Activated CD8-positive, alpha-beta memory T cell treated with anti-CD3 and anti-CD28 coated beads for 1 hour (primary cell): ENCODE results near the gene NEURL3.

Experiments
- DNase-seq, 2 donors: peaks; one replicate each; pipeline ENCODE4 v3.0.0-alpha.2; 2020; ENCODE audit warnings: low read depth in 1 of 2; ENCODE audit errors: extremely low read depth in 1 of 2

The NEURL3 gene

DNA sequence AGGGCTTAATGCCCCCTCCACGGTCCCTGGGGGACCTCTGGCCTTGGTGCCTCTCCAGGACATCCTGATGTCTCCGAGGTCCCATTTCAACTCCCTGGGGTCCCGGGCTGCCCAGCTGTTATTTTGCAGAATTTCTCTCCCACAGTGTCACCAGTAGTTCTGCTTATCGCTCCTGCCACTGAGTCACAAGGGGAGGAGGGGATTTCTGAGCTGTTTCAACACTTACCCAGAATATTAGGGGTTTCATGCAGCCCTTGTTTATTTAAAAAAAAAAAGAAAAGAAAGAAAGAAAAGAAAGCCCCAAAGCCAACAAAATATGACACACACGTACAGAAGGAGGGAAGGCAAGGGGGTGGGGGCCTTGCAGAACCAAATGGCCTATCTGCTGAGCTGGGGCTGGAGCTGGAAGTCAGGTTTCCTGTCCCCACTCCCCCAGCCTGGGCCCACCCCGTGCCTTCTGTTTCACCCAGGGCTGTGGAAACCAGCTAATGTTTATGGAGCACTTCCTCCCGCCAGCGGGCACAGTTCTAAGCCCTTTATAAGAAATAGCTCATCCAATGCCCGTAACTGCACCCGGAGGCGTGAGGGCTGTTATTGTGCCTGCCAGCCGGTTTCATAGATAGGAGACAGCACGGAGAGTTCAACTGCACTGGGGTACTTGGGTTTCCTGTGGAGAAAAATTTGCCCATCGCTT, 23.0 kb upstream of the NEURL3 start:
- DNase-seq = no peak

DNA sequence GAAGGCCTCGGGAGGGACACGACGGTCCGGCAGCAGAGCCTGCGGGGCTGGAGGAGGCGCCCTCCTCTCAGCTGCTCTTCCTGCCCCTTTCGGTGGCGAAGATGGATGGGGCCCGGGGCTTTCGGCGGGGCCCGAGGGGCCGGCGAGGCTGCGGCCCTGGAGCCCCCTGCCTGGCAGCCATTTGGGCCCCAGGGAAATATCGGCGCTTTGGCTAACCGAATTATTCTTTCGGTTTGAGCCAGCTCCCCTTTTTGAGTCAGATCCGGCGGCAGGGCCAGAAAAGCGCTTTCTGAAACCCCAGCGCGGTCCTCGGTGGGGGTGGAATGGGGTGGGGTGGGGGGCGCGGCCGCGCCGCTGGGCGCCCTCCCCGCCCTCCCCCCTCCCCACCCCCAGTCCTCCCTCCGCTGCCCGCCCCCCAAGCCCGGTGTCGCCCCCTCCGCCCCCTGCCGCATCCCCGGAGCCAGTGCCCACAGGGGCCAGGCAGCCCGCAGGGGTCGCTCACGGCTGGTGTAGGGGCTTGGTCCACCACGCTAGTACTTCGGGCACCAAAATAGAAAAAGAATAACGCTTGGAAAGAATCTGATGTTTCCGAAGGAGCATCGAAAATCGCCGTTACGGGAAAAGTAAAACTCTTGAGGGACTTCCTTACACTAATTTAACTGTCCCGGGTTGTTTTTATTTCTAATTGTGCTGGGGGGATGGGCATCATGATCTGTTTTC, 22.3 kb upstream of the NEURL3 start:
- peak in 1 of 2 donors; percentile 40 for DNase-seq

DNA sequence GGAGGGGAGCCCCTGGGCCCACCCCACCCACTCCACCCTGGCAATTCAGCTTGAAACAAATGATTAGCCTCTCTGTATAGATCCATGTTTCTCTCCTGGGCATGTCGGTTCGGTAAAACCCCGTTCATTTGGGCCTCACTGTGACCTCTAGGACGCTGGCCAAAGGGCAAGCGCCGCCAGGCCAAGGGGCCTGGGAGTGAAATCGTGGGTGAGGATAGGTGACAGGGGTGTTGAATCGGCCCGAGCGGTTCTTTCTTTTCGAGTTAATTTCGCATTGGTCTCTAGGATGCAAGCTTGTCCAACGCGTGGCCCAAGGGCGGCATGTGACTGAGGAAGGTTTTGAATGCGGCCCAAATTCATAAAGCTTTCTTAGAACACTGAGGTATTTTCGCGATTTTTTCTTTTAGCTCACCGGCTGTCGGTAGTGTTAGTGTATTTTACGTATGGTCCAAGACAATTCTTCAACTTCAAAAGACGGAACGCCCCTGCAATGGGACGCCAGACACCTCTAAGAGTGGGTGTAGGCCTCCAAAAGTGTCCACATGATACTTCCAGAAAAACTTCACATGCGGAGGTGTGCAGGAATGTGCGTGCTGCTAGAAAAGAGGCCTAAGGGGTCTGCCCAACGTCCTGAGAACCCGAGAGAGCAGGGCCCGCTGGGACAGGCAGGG, 21.6 kb upstream of the NEURL3 start:
- DNase-seq = no peak

DNA sequence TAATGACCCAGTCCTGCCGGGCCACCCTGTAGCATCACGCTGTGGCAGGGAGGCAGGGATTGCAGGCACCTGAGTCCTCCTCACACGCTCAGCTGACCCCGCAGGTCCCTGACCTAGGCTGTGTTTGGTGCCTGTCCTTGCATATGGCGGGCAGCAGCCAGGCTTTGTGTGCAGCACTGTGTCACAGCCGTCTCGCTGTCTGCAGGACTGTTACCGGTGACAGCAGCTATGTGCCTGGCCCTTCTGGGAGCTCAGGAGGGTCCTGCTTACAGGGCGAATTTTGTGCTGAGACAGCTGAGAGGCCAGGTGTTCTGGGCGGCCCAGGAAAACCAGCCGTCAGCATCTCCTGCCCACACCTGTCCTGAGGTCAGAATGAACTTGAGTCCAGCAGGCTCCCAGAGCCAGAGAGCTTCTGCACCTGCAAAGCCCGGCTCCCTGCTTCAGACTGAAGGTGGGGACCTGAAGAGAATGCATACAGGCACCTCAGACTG, 21.0 kb upstream of the NEURL3 start:
- no peak for DNase-seq

DNA sequence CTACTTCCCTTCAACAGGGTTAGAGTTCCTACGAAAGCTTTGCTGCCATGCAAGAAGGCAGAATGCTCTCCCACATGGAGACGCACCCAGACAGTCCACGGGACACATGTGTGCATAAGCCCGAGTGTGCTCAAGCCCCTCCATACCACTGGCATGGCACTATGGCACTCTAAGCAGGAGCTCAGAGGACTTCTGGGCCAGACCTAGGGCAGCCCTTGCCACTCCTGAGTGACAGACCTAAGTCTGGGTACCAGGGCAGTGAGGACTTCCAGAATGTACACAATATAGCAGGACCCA, 20.0 kb upstream of the NEURL3 start:
- DNase-seq = no peak

DNA sequence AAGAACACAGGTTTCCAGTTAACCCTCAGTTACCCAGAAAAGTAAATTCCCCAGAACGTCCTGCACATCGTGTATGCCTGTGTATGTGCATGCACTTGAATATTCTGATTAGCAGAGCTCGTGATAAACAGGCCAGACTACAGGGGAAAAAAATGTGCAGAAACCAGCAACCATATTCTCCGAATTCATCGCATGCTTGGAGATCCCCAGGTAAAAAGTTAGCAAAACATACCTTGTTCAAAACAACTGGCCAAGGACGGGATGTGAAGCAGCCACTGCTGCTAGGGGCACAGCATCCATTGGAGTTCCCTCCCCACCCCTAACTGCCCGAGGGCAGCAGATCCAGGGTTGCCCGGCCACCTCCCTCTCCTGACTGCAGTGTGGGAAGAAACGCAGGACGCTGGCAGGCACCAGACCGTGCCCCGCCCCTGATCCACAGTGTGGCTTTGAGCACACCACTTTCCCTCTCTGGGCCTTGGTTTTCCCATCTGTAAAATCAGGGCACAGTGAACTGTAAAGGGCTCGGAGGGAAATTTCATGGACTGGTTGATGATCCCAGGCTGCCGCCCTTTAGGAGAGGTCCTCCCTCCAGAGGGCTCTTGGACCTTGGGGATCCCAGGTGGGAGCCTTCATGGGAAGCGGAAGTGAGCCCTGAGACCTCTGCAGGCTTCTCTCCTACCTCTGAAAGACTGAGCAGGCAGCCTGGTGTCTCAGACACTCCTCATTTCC, 19.5 kb upstream of the NEURL3 start:
- no peak for DNase-seq

DNA sequence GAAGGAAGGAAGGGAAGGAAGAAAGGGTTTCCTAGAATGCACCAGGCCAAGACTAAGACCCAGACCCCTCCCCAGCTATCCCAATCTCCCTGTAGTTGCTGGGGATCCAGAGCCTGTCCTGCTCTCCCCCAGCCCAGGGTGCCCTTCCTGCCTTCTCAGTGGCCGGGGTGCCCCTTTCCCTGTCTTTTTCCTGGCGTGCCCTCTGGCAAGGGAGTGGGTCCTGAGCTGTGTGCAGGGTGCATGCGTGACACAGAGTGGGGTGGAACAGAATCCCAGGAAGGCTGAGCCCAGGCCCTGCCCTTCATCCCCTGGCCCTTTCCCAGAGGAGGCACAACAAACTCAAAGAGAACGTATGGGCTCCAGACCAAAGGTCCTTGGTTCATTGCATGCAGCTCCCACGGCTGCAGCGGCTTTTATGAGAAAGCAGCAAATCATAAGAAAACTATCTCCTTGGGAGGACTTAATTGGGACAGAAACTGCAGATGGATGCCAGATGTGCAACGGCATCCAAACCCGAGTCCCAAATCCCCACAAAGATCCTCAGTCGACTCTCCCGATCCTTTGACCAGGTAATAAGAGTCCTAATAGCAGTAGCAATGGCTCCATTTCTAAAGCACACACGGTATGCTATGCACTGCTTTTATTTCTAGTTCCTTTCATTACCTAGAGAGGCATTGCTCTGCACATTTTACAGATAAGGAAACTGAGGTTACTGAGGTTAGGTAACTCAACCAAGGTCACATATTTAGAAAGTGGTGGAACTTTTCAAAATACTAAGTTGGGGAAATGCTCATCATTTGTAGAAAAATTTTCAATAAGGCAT, 18.7 kb upstream of the NEURL3 start:
- no peak for DNase-seq

DNA sequence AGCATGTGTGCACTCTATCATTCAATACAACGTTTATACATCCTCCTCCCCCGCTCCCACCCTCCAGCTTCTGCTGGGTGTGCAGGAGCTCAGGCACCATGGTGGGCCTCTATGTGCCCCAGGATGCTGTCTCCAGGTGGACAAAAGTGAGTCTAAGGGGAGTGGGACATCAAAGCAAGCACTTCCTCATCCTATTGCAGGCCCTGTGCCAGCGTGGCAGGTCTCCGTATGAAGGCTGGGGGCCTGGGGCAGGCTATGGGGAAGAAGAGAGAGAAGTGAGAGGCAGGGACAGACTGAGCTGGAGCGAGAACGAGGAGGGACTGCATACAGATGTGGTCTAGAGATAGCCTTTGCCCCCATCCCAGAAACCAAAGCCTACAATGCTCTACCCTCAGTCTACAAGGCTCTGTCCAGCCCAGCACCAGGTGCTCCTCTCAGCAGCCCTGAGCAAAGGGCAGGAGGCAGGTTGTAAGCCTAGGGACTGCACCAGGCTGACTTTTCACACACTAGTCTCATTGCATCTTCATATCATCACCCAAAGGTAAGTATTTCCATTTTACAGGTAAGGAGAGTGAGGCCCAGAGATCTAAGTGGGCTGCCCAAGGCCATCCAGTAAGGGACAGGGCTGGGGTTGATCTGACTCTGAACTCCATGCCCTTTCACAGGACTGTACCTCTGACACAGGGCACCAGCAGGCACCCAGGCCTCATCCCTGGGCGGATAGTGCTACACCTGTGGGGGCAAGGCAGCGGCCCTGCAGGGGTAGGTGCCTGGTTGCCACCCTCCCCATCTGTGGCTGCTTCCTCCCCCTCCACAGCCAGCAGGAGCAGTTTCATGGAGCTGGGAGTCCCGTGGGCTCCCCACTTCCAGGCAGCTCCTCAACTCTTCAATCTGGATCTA, 17.4 kb upstream of the NEURL3 start:
- no peak for DNase-seq

DNA sequence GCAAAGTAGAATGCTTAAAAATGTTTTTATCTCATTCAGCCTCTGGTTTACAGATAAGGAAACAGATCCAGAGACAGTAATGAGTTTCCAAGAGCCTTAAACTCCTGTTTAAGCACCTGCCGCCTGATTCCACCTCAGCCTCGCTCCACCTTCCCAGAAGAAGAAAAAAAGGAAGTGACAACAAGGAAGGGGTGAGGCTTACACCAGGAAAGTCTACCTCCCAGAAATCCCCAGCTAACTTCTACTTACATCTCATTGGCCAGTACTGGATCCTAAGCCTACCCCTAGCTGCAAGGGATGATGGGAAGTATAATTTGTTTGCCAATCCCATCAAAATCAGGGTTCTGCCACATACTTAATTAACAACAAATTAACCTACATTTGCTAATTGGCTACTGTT, 16.1 kb upstream of the NEURL3 start:
- DNase-seq = no peak

DNA sequence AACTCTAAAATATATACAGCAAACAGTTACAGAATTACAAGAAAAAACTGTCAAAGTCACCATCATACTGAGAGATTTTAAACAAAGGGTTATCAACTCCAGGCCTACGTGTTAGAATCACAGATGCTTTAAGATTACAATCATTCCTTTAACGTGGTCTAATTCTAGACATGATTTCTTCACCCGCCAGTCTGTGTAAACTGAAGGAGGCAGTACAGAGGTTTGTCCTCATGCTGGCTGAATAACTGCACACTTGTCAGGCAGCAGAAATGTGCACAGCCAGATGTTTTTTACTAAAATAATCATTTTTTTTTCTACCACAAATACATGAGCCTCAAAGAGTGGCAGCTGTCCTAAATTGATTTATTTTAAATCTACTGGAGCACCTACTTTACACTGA, 15.5 kb upstream of the NEURL3 start:
- DNase-seq = no peak

DNA sequence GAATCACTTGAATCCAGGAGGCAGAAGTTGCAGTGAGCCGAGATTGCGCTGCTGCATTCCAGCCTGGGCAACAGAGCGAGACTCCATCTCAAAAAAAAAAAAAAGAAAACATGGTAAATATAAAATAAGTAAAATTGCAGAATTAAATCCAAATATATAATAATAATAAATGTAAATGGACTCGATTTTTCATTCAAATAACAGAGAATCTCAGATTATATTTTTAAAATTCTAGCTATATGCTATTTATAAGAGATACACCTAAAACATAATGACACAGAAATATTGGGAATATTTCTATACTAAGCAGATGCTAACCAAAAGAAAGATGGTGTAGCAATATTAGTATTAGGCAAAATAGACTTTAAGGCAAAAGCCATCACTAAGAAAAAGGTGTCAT, 15.1 kb upstream of the NEURL3 start:
- DNase-seq = no peak

DNA sequence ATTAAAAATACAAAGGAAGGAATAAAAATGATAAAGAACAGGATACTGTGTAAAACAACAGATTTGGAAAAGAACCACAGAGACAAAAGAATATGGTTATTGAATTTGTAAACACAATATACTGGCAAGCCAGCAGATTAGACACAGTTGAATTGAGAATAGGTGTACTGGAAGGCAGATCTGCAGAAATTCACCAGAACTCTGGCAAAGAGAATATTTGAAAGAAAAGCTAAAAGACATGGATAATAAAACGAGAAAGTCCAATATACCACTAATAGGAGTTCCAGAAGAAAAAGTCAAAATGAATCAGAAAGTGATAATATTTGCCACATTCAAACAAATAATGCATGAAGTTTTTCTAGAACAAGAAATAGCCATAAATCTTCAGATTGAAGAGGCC, 11.9 kb upstream of the NEURL3 start:
- DNase-seq = no peak

DNA sequence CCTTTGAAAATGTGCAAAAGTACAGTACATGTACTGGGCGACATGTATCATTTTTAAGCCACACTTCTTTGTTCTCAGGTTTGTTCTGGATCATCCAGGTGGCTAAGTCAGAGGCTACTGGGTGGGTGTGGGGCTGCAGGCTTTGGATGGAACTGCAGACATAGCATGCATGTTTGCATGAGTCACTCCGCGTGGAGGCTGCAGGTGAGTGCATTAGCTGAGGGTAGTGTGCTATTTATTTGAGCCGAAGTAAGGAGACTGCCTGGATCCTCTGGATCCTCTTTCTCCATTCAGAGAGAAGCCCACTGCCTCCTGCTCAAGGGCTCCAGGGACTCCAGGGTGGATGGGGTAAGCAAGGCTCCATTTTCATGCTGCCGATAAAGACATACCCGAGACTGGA, 9.4 kb upstream of the NEURL3 start:
- DNase-seq = no peak

DNA sequence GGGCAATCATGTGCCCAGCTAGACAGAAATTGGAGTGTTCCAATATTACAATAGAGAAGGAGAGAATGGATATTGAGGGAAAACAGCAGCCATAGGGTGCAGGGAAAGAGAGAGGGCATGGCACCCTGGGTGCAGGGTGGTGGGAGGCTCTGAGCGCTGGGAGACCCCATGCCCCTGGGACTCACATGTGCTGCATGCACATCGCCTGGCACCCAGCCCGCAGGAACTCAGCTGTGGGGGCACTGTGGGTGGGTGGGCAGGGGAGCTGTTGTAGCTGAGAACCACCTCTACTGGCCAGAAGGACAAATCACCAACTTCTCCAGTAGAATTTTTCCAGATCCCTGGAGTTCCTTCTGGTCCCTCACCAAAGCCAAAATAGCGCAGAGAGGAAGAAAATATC, 7.2 kb upstream of the NEURL3 start:
- no peak for DNase-seq

DNA sequence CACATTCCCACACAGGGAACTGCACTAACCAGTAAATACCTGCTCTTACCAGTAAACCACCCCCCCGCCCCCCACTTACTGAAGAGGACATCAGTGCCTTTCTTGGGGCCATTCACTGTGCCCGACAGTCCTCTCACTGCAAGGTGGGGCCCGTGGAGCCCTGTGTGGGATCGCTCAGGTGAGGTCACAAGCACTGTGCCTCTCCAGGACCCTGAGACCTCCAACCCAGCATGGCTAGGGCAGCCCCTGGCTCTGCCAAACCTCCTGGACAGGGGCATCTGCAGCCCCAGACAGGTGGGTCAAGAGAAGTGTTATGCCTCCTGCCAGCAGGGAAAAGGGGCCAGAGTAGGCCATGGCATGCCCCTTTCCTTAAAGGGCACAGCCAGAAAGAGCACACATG, 6.7 kb upstream of the NEURL3 start:
- DNase-seq = no peak

DNA sequence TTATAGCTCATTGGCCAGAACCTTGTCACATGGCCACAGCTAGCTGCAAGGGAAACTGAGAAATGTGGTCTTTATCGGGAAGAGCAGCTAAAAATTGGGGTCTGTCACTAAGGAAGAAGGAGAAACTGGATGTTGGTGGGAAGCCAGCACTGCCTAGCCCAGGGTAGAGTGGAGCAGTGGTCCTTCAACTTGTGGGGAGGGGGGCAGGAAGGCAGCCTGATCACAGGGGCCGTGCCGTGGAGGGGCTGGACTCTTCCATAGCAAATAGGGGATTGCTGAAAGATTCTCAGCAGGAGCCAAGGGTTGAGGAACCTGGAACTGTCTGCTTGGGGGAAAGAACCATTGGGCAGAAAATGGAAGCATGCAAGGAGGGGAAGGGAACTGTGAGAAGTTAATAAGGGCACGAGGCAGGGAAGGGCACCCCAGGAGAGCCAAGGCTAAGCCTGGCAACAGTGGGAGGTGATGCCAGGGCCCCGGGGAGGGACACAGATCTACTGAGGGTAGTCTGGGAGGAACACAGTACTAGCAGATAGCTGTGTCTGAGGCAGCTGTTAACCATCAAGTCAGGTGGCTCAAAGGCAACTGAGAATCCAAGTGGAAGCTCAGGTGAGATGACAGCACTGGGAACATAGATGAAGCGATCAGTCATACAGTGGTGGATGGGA, 5.9 kb upstream of the NEURL3 start:
- no peak for DNase-seq

DNA sequence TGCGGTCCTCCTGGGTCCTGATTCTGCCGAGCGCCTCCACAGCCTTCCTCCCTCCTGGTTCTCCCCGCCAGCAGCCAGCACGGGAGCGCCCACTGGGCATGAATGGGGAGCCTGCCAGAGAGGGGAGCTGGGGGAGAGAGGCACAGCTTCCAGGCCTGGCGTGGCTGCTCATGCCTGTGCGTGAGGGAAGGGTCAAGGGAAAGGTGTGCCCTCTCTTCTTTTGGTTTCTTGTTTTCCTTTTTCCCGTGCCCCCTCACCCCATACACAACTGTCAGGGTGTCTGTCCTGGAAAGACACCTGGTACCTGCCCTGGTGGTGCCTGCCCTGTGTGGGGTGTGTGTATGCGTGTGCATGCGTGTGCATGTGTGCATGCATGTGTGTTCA, 4.7 kb upstream of the NEURL3 start:
- DNase-seq = no peak

DNA sequence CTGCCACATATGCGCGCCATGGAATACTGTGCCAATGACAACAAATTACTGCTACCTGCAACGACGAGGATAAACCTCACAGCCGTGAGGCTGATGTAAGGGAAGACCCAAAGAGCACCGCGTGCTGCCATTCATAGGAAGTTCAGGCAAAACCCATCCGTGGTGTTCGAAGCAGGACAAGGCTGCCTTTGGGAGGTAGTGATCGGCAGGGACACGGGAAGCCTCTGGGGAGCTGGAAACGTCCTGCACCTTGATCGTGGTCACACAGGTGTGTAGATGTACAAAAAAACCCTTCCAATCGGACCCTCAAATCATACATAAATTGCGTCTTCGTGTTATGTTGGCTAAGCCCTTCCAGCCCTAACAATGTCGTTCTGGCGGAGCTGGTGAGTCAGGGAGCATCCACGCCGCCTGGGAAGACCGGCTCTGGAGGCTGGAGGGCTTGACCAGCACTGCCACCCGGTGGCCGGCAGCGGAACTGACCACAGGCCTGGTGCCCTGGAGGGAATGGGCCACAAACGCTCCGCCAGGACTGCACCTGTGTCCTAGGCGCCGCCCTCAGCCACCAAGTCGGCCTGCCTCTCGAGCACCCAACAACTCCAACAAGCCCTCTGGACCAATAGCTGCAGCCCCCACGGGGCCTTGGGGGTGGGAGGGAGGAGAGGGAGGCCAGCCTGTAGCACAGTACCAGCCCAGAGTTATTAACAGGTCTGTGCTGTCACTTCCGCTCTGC, 4.1 kb upstream of the NEURL3 start:
- DNase-seq = peak in 1 of 2 donors; percentile 21
